HG02884 (cell line): ENCODE data around the gene STK16.
"Not testable (repeated sequence)": the region's sequence is repeated elsewhere in the genome, so short reads cannot be mapped to it uniquely, and the experiment has no call there.

Experiments used
- ATAC-seq: cut with Tn5 transposase; IDR thresholded peaks from one replicate; pipeline ENCODE4 v1.9.1; 2021; ENCODE audit warnings: mild to moderate bottlenecking, moderate library complexity; ENCODE audit not compliant: unreplicated experiment

STK16 gene

DNA sequence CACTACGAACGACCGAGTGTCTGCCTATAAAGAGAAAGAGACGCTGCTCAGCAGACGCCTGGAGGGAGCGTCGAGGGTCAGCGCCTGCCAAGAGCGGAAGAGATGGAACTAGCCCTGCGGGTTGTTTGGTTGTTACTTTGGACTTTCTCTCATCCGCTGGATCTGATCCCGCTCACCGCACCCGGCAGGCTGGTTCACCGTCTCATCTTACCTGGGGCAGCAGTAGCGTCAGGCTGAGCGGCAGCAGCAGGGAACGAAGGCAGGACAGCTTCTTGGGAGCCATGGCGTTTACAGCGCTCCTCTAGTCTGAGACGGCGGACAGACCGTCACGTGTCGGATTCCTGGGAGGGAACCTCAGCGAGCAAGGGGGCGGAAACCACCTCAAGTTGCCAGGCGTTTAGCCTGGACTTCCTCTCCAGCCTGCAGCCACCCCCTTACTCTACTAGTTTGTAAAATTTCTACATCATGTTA lies 2.0 kb upstream of the STK16 start:
- ATAC-seq, result no peak

DNA sequence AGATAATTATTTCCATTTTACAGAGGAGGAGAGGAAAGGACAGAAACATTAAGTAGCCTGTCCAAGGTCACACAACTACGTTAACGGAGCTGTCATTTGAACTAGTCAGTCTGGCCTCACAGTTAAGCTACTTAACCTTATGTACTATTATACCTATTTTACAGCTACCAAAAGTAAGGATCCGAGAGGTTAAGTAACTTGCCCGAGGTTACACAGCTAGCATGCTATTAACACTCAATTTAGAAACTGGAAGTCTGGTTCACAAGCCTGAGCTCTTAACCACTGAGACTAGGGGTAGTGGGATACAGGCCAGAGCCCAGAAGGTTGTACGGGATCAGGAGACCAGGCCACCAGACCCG lies 511 bp upstream of the STK16 start:
- ATAC-seq, result no peak

DNA sequence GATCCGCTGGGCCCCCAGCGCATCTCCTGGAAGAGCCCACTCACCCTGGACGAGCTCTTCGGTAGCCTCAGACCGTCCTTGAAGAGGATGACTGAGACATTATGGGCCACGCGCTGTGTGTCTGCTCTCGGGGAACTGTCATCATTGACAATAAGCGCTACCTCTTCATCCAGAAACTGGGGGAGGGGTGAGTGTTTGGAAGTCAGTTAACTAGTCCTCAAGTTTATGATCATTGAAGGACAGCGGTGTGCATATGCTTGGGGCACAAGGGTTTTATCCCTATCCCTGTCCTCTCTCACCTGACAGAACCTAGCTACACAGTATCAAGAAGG lies 586 bp downstream of the STK16 start:
- ATAC-seq, result no peak

DNA sequence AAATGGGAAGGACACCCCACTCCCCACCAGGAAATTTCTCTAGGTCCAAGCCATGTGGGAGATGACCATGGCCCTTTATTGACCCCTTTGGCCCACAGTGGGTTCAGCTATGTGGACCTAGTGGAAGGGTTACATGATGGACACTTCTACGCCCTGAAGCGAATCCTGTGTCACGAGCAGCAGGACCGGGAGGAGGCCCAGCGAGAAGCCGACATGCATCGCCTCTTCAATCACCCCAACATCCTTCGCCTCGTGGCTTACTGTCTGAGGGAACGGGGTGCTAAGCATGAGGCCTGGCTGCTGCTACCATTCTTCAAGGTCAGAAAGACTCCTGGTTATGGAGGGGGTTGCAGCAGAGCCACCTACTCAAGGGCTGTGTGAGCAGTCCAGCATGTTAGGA lies 1.3 kb downstream of the STK16 start:
- ATAC-seq, result no peak

DNA sequence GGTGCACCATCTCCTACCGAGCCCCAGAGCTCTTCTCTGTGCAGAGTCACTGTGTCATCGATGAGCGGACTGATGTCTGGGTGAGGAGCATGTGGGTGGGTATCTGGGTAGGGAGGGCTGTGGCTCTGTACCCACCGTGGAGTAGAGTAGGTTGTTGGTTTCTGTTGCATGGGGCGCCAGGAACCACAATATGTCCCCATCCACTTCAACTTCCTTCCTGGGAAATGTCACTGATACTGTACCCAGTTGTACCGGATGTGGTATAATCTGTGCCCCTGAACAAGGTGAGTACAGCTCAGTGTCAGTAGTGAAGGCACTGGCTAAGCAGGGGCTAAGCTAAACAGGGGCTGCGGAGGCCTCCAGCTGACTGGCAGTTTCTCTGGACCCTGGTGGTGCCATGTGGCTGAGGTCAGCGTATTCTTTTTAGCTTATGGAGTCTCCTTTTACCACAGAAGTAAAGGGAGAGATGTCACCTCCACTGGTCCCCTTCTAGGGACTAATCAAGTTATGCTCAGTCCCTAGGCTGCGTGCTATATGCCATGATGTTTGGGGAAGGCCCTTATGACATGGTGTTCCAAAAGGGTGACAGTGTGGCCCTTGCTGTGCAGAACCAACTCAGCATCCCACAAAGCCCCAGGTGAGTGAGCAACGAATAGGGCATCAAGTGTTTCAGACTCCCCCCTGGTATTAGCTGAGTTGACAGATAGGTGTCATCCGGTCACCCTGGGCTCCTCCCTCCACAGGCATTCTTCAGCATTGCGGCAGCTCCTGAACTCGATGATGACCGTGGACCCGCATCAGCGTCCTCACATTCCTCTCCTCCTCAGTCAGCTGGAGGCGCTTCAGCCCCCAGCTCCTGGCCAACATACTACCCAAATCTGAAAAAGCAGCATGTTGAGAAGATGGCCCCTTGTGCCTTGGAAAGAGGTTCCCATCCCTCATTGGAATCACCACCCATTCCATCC lies 2.7 kb downstream of the STK16 start:
- no peak for ATAC-seq

DNA sequence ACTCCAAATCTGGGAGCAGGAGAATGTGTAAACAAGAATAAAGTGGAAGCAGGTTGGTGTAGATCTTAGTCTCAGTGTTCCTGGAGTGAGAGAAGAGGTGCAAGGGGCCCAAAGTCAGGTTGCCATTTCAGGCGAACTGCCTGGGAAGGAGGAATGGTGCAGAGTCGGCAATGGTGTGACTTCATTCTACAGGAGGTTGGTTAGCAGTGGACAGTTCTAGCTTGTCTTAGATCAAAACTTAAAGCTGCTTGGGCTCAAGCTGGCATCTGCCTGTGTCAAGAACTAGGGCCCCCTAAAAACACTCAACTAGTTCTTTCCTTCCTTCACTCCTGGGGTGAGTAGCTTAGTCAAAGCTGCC lies 3.5 kb downstream of the STK16 start:
- ATAC-seq, result no peak

DNA sequence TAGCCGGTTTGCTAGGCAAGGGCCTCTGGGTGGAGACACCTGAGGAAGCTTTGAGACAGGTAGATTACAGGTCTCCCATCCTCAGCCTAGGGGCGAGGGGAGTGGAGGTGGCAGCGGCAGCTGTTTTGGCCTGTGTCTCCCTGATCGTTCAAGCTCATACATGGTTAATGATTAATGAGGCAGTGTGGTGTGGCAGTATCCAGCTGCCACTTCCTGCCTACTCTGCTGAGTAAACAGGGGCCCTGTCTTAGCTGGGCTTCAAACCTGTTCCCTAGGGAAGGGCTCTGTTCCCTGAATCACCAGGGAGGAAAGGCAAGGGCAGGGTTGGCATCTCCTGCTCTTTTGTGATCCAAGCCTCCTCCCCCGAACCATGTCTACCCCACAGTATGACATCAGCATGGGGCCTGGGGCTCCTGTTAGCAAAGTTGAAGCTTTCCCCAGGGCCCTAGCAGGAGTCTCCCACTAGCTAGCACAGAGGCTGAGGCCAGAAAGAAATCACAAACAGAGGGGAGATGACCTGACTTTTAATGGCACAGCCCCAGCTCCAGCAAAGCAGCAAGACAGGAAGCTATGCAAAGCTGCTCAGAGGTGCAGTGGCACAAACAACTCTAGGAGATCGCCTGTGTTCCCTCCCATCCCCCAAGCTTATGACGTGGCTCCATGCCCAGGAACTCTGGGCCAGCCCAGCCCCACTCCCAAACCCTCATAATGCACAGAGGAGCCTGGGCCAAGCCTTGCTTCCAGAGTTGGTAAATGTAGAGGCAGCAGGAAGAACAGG lies 4.1 kb downstream of the STK16 start:
- ATAC-seq, result no peak

DNA sequence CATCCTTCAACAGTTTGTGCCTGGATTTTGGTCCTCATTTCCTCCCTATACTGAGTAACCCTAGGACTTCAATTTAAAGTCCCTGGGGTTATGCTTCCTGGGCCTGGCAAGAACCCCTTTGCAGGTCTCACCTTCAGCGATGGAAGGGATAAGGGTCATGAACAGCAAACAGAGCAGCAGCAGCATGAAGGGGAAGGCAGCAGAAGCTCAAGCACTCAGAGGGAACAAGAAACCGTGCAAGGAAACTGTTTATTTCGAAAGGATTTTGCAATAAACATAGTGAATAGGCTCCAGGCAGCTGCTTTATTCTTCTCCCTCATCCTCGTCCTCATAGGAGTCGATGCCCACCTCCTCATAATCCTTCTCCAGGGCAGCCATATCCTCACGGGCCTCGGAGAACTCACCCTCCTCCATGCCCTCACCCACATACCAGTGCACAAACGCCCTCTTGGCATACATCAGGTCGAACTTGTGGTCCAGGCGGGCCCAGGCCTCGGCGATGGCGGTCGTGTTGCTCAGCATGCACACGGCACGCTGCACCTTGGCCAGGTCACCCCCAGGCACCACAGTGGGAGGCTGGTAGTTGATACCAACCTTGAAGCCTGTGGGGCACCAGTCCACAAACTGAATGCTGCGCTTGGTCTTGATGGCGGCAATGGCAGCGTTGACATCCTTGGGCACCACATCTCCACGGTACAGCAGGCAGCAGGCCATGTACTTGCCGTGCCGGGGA lies 4.9 kb downstream of the STK16 start:
- ATAC-seq, result no peak

DNA sequence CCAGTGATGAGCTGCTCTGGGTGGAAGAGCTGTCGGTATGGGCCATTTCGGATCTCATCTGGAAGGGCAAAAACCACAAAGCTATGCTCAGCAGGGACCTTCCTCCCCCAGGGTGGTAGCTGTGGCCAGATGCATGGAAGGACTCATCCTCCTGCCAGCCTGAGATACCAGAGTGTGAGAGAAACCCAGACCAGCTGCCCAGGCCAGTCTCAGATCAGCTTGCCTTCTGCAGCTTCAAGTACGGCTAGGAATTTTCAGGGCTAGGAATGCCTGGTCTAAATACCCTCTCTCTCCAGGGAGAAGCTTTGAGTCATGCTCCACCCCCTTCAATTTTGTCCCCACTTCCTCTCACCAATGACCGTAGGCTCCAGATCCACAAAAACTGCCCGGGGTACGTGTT lies 6.4 kb downstream of the STK16 start:
- no peak for ATAC-seq

DNA sequence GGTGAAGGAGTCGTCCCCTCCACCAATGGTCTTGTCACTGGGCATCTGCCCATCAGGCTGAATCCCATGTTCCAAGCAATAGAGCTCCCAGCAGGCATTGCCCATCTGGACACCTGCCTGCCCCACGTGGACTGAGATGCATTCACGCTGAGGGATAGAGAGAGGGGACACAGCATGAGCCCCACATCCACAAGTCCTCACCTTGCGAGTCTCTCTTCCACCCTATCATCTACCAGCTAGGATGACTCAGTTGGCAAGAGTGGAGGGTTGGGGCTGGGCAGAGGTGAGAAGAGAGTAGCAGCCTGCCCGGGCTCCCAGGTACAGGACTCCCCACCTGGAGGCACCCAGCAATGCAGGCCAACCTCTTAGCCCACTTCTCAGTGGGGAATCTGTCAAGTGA lies 6.8 kb downstream of the STK16 start:
- ATAC-seq, result no peak

DNA sequence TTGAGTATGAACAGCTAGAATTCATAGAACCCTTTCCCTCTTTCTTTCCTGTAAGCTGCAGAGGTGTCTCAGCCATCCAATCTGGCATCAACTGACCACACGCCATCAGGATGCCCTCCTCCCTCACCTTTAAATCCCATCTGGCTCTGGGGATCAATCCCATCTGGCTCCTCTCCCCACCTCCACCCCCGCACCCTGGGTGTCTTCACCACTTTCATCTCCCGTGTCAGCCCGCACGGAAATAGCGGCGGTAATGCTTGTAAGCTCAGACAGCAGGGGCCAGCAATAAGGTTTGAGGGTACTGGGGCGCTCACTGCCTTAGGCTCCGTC lies 7.3 kb downstream of the STK16 start:
- no peak for ATAC-seq

DNA sequence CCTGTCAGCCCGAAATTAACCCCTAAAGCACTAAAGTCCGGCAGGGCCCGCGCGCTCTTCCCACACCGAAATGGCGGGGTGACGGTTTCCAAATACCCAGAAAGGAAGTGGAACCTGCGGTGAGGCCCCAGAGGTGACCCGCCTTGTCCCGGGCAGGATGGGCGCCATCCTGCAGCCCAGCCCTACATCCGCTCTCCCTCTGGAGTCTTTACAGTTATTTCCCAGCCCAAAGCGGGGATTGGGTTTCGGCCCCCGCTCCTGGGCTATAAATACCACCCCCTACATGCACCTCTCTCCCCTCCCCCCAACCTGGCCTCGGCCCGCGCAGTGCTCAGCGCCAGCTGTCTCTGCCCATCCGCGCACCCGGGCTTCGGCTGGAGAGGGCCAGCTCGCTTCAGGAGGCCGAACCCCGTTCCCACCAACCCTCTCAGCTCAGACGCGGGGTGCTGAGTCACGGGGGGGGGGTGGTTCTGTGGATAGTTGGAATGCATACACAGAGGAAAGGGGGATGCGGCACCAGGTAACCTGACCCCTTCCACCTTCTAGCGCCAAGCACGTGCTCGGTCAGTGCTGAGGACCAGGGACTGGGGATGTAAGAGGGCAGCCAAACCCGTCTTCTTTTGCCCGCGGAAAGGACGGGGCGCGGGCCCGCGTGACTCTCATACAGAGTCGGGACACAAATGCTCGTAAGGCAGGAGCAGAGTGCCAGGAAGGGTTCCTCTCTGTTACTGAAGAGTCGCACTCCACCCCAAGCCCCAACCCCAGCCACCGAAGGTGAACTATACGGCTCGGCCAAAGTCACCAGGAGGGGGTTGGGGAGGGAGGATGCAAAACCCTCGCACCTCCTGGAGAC lies 7.8 kb downstream of the STK16 start, which contains the start of gene TUBA4B:
TSS of gene TUBA4B (plus strand) at position 344 of the 853 bp plus-strand sequence. CDS start at position 509, 165 bp downstream.
- peak; percentile 14 for ATAC-seq

DNA sequence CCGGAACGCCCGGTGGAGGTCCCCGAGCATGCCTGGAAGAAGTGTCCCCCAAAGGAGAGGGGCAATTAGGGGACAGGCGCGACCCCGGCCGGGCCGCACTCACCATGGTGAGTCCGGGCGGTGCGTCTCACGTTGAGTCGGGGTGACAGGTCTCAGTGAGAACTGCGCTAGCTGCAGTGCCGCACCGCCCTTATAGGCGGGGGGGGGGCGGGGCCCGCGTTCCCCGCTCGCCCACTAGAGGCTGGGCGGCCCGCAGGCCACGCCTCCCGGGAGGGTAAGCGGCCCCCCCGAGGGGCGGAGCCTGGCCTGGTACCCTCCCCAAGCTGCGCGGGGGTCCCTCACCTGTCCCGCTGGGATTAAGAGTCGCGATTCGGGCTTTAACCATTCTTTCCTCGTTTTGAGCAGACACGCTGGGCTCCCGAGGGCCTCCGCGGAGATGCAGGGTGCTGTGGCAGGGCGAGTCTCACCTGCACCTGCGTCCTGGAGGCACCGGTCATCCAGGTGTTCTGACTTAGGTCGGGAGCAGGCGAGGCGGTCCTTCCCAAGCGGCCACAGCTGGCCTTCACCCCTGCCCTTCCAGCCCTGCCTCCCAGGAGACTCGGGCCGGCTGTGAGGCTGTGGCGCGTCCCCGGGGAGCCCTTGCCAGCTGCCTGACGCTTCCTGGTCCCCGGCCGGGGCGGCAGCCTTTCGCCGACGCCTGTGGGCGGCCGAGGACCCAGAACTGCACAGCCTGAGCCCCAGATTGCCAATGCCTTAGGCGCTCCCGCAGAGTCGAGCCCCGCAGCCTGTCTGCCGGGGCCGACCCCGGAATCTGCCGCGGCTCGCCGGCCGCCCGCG lies 8.7 kb downstream of the STK16 start, which contains the start of gene TUBA4A:
TSS of gene TUBA4A (minus strand) at position 166 of the 837 bp plus-strand sequence. CDS start at position 106, 60 bp downstream.
- peak; percentile 47 for ATAC-seq

DNA sequence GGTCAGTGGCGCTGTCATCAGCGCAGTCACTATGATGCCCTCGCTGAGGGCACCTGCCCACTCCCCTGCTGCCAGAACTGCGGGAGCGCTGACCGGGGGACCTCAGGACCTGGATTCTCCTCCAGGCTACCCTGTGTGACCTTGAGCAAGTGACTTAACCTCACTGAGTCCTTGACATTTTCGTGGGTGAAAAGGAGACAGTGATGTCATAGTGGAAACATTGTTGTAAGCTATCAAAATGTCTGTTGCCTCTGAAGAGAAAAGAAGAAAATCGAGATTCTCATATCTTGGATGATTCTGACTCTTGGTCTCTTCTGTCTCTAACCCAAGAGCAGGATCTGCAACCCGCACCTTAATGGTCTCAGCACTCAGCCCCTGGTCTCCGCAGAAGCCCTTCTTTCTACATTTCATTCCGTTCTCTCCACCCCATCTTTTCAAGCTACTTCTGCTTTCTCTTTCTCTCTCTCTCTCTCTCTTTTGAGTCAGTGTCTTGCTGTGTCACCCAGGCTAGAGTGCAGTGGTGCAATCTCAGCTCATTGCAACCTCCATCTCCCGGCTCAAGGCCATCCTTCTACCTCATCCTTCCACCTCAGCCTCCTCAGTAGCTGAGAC lies 9.4 kb downstream of the STK16 start:
- peak; percentile 28 for ATAC-seq

DNA sequence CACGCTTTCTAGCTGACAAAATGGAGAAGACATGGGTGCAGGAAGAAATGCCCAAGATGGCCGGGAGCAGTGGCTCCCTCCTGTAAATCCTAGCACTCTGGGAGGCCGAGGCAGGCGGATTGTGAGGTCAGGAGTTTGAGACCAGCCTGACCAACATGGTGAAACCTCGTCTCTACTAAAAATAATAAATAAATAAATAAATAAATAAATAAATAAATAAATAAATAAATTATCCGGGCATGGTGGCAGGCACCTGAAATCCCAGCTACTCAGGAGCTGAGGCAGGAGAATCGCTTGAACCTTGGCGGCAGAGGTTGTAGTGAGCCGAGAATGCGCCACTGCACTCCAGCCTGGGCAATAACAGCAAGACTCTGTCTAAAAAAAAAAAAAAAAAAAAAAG lies 13.7 kb downstream of the STK16 start:
- not testable (repeated sequence) for ATAC-seq

DNA sequence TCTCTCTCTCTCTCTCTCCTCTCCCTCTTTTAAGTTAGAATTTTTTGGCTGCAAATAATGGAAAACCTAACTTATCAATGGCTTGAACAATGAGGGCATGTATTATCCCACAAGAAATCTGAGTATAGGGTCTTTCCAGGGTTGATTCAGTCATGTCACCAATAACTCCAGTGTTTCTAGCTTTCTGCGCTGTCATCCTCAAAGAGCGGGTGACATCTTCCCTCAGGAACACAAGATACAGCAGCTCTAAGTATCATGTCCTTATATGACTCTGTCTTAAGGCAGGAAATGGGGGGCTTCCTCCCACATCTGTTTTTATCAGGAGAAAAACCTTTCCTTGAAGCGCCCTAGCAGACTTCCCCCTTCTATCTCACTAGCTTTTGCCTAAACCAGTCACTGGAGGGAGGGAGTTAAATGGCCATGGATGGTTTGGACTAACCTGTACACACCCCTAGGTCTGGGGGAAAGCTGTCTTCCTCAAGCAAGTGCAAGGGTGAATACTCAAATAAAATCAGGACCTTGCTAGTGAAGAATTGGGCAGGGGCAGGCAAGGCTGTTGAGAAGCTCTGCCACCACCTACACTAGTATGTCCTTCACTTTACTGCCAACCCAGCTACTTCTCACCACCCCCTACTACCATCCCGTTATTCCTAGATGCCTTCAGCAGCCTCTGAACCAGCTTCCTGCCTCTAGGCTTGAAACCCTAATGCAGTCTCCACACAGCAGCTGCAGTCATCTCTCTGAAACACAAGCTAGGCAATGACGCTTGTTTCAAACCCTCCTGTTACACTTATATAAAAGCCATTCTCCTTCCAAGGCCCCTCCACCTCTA lies 16.0 kb downstream of the STK16 start:
- no peak for ATAC-seq

DNA sequence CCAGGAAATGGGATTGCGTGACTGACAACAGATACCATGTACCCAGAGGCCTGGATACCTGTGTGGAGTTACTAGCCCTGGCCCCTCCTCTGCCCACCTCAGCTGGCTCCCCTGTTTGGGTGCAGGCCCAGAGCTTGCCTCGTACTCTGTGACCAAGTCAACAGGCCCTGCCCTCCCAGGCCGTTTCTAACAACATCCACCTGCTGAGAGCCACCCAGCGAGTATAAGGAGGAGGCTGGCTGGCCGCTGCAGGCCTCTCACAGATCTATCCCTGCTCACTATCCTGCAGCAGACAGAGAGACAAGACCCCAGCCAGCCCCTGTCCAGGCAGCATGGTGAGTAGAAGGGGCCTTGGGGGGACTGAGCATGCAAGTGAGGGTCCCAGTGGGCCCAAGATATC lies 21.0 kb downstream of the STK16 start:
- ATAC-seq, result no peak

DNA sequence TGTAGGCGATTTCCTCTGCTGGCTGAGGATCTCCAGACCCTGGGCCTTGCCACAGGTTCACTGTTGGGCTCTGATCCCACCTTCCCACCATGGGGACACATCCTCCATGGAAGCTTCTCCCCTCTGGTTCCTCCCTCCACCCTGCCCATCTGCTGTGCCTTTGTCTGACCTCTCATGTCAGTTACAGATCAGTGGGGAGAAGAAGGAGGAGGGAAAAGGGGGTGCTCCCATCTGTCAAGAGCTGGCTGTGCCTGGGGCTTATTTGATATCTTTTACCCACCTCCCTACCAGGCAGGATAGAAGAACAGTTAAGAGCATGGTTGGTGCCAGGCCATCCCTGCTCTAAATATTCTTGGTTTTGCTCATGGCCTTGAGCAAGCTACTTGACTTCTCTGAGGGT lies 21.6 kb downstream of the STK16 start:
- ATAC-seq, result no peak
